WTC11 (cell line): ENCODE data around the gene DMWD. TPM values are rescaled to one million over a fixed set of nuclear protein-coding genes. Genes with fewer than 3 reads are reported as not detected.

ENCODE experiments used
- ATAC-seq: fragments of 200-7000 bp; cut with Tn5 transposase; 2 replicates; pipeline ENCODE4 v1.10.0; 2021; ENCODE audit warnings: mild to moderate bottlenecking, moderate library complexity
- CTCF ChIA-PET: fragments of 300-600 bp; sonication (Branson Sonifier 250); formaldehyde crosslinking; loops from one replicate; lab custom pipeline; 2021; ENCODE audit warnings: antibody characterized with exemption; lab: Charles Lee
- POLR2A ChIA-PET: fragments of 350-600 bp; sonication (Branson Sonifier 250); formaldehyde crosslinking; loops from one replicate; lab custom pipeline; 2021; ENCODE audit warnings: antibody characterized with exemption; lab: Charles Lee
- DNase-seq: peaks from one replicate; pipeline ENCODE4 v3.0.0; 2021; ENCODE audit warnings: low spot score
- H3K27ac Mint-ChIP-seq: 2 replicates; pipeline ENCODE4 v1.8.0; 2021; ENCODE audit warnings: mixed read lengths
- H3K27me3 Mint-ChIP-seq: 2 replicates; pipeline ENCODE4 v1.8.0; 2021; ENCODE audit warnings: low read depth, mild to moderate bottlenecking, moderate library complexity, mixed read lengths
- H3K36me3 Mint-ChIP-seq: 2 replicates; pipeline ENCODE4 v1.8.0; 2021; ENCODE audit warnings: mixed read lengths
- H3K4me1 Mint-ChIP-seq: 2 replicates; pipeline ENCODE4 v1.8.0; 2022; ENCODE audit warnings: mixed read lengths
- H3K4me3 Mint-ChIP-seq: 2 replicates; pipeline ENCODE4 v1.8.0; 2021; ENCODE audit warnings: mild to moderate bottlenecking, moderate library complexity, mixed read lengths
- H3K9me3 Mint-ChIP-seq: 2 replicates; pipeline ENCODE4 v1.8.0; 2021; ENCODE audit warnings: mixed read lengths
- CBFB ChIP-seq: sonication (generic); formaldehyde crosslinking; IDR thresholded peaks from 2 replicates; pipeline ENCODE4 v1.8.1; 2022; ENCODE audit warnings: mild to moderate bottlenecking, low read depth, missing genetic modification reagents
- ERG ChIP-seq: fragments of 250-450 bp; sonication (Bioruptor Pico); IDR thresholded peaks from 2 replicates; pipeline ENCODE4 v1.8.0; 2021; ENCODE audit warnings: mild to moderate bottlenecking
- ESRRA ChIP-seq: sonication (generic); formaldehyde crosslinking; IDR thresholded peaks from 2 replicates; pipeline ENCODE4 v1.8.1; 2022; ENCODE audit warnings: mild to moderate bottlenecking, missing genetic modification reagents, borderline replicate concordance
- FOXK1 ChIP-seq: sonication (generic); formaldehyde crosslinking; IDR thresholded peaks from 2 replicates; pipeline ENCODE4 v1.8.0; 2022; ENCODE audit warnings: mild to moderate bottlenecking, moderate library complexity, missing genetic modification reagents
- FOXP1 ChIP-seq: sonication (generic); formaldehyde crosslinking; IDR thresholded peaks from 2 replicates; pipeline ENCODE4 v1.8.0; 2022; ENCODE audit warnings: missing genetic modification reagents, mild to moderate bottlenecking, moderate library complexity, borderline replicate concordance
- GABPB1 ChIP-seq: sonication (generic); formaldehyde crosslinking; IDR thresholded peaks from 2 replicates; pipeline ENCODE4 v1.8.1; 2023; ENCODE audit warnings: mild to moderate bottlenecking, missing genetic modification reagents
- MAX ChIP-seq: sonication (generic); formaldehyde crosslinking; IDR thresholded peaks from 2 replicates; pipeline ENCODE4 v1.8.0; 2022; ENCODE audit warnings: mild to moderate bottlenecking, missing genetic modification reagents
- NFATC4 ChIP-seq: fragments of 250-450 bp; sonication (Bioruptor Pico); IDR thresholded peaks from 2 replicates; pipeline ENCODE4 v1.9.0; 2021; ENCODE audit warnings: mild to moderate bottlenecking
- NR2C2 ChIP-seq: sonication (generic); formaldehyde crosslinking; IDR thresholded peaks from 2 replicates; pipeline ENCODE4 v1.8.0; 2022; ENCODE audit warnings: mild to moderate bottlenecking, missing genetic modification reagents
- PREB ChIP-seq: sonication (generic); formaldehyde crosslinking; IDR thresholded peaks from 2 replicates; pipeline ENCODE4 v1.8.1; 2022; ENCODE audit warnings: mild to moderate bottlenecking, missing genetic modification reagents, moderate library complexity, borderline replicate concordance
- SP1 ChIP-seq: sonication (generic); formaldehyde crosslinking; conservative IDR thresholded peaks from 2 replicates; pipeline ENCODE4 v1.8.1; 2022; ENCODE audit warnings: missing genetic modification reagents
- TCF7 ChIP-seq: sonication (generic); formaldehyde crosslinking; IDR thresholded peaks from 2 replicates; pipeline ENCODE4 v1.8.0; 2022; ENCODE audit warnings: mild to moderate bottlenecking, low read depth, missing genetic modification reagents, moderate library complexity
- ZBTB21 ChIP-seq: sonication (generic); formaldehyde crosslinking; IDR thresholded peaks from 2 replicates; pipeline ENCODE4 v1.8.1; 2023; ENCODE audit warnings: mild to moderate bottlenecking, missing genetic modification reagents, borderline replicate concordance
- ZNF263 ChIP-seq: sonication (generic); formaldehyde crosslinking; IDR thresholded peaks from 2 replicates; pipeline ENCODE4 v1.8.1; 2022; ENCODE audit warnings: low read depth, mild to moderate bottlenecking, moderate library complexity, missing genetic modification reagents
- ZNF396 ChIP-seq: fragments of 250-450 bp; sonication (Bioruptor Pico); IDR thresholded peaks from 2 replicates; pipeline ENCODE4 v1.8.0; 2021; ENCODE audit warnings: mild to moderate bottlenecking, moderate library complexity, borderline replicate concordance
- ZNF512 ChIP-seq: sonication (generic); formaldehyde crosslinking; IDR thresholded peaks from 2 replicates; pipeline ENCODE4 v1.8.1; 2022; ENCODE audit warnings: missing genetic modification reagents, borderline replicate concordance
- ZNF671 ChIP-seq: fragments of 250-450 bp; sonication (Bioruptor Pico); IDR thresholded peaks from 2 replicates; pipeline ENCODE4 v1.8.0; 2021; ENCODE audit warnings: mild to moderate bottlenecking
- total RNA-seq: library from RNA; stranded (reverse); gene quantifications from 3 replicates; pipeline ENCODE4 v1.2.3, GENCODE V29; 2021
- TF ChIP-seq, protein P1 (sequence below): sonication (generic); formaldehyde crosslinking; IDR thresholded peaks from 2 replicates; pipeline ENCODE4 v1.8.1; 2023; ENCODE audit warnings: mild to moderate bottlenecking, missing genetic modification reagents, moderate library complexity
- TF ChIP-seq, protein P2 (sequence below): sonication (generic); formaldehyde crosslinking; IDR thresholded peaks from 2 replicates; pipeline ENCODE4 v1.8.0; 2022; ENCODE audit warnings: mild to moderate bottlenecking, missing genetic modification reagents
- TF ChIP-seq, protein P3 (sequence below): sonication (generic); formaldehyde crosslinking; IDR thresholded peaks from 2 replicates; pipeline ENCODE4 v1.8.0; 2023; ENCODE audit warnings: missing genetic modification reagents
- TF ChIP-seq, protein P4 (sequence below): sonication (generic); formaldehyde crosslinking; IDR thresholded peaks from 2 replicates; pipeline ENCODE4 v1.8.0; 2022; ENCODE audit warnings: missing genetic modification reagents
- TF ChIP-seq, protein P5 (sequence below): fragments of 250-450 bp; sonication (Bioruptor Pico); IDR thresholded peaks from 2 replicates; pipeline ENCODE4 v1.9.0; 2021; ENCODE audit warnings: moderate library complexity, mild to moderate bottlenecking, inconsistent platforms, borderline replicate concordance

DMWD gene
- total RNA-seq, 1 experiment from 2014 or later: 60.7 TPM

DNA sequence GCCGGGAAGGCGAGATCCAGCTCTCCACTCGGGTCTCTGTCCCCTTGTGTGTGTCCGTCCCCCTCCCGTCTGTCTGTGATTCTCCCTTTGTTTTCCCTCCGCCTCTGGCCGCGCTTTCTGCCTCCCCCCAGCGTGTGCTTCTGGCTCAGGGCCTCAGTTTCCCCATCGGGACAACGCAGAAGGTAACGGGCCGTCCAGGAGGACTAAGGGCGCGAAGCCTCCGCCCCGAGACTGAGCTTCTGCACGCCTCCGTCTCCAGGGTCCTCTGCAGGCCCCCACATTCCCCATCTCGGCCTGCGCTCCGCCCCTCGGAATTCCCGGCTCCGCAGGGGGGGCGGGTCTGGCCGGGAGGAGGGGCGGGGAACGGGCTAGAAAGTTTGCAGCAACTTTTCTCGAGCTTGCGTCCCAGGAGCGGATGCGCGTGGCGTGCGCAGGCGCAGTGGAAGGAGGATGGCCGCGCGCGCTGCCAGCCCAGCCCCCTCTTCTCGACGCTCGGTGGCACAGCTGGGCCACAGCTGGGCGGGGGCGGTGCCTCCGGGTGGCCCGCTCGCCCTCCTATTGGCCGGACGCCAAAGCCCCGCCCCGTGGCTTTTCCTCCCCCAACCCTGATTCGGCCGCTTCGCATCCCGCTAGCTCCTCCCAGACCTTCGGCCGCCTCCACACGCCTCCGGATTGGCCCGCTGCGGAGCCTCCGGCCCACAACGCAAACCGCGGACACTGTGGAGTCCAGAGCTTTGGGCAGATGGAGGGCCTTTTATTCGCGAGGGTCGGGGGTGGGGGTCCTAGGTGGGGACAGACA lies 23.5 kb downstream of the DMWD start, which contains the start of gene SIX5:
TSS of gene SIX5 (minus strand) at position 269 of the 799 bp plus-strand sequence. CDS start 408 bp downstream, outside the sequence.
- DNase-seq: peak; percentile 99
- peak within 1 kb of the TSS; percentile 97 for H3K4me3 Mint-ChIP-seq
- H3K27ac Mint-ChIP-seq: peak within 1 kb of the TSS; percentile 100
- H3K4me1 Mint-ChIP-seq: peaks cover 23% of the 10 kb centered on the region
- H3K27me3 Mint-ChIP-seq: peaks cover 2% of the 10 kb centered on the region; the same call in 1 of the 2 replicates
- peak; percentile 62 for ATAC-seq
- ChIA-PET POLR2A (interaction anchor here (0.5 to 4.8 kb wide), 34 partner anchors 8 to 945 kb away, joined by 3 to 115 read pairs (median 4); partner anchors contain the start of genes BLOC1S3, DMPK, DMWD and FBXO46), CTCF (interaction anchor here (0.5 to 5.6 kb wide), 45 partner anchors 9 to 999 kb away, joined by 3 to 175 read pairs (median 6); partner anchors contain the start of genes DMPK, DMWD, FBXO46 and FOXA3)
- H3K36me3 Mint-ChIP-seq: no peaks in the 10 kb centered on the region
- no peaks in the 10 kb centered on the region for H3K9me3 Mint-ChIP-seq
- TF ChIP-seq, protein P1, sequence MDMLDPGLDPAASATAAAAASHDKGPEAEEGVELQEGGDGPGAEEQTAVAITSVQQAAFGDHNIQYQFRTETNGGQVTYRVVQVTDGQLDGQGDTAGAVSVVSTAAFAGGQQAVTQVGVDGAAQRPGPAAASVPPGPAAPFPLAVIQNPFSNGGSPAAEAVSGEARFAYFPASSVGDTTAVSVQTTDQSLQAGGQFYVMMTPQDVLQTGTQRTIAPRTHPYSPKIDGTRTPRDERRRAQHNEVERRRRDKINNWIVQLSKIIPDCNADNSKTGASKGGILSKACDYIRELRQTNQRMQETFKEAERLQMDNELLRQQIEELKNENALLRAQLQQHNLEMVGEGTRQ (CRISPR knock-in tag): 0 out of 2 replicates have a peak, but pooled peaks have one; percentile 29
- TF ChIP-seq ZBTB21 (CRISPR knock-in tag): peak; percentile 88
- peak; percentile 91 for TF ChIP-seq SP1
- no peak for TF ChIP-seq PREB (CRISPR knock-in tag)
- TF ChIP-seq, protein P2, sequence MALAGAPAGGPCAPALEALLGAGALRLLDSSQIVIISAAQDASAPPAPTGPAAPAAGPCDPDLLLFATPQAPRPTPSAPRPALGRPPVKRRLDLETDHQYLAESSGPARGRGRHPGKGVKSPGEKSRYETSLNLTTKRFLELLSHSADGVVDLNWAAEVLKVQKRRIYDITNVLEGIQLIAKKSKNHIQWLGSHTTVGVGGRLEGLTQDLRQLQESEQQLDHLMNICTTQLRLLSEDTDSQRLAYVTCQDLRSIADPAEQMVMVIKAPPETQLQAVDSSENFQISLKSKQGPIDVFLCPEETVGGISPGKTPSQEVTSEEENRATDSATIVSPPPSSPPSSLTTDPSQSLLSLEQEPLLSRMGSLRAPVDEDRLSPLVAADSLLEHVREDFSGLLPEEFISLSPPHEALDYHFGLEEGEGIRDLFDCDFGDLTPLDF (CRISPR knock-in tag): no peak
- TF ChIP-seq ZNF671 (CRISPR knock-in tag): 0 out of 2 replicates have a peak, but pooled peaks have one; percentile 51
- TF ChIP-seq ZNF512 (CRISPR knock-in tag): no peak
- TF ChIP-seq MAX: peak; percentile 81; the same call in 1 of the 2 replicates
- TF ChIP-seq ESRRA (CRISPR knock-in tag): no peak
- TF ChIP-seq FOXP1 (CRISPR knock-in tag): peak; percentile 67; the same call in 1 of the 2 replicates
- no peak for TF ChIP-seq ZNF396
- TF ChIP-seq NR2C2 (CRISPR knock-in tag): no peak
- TF ChIP-seq, protein P3, sequence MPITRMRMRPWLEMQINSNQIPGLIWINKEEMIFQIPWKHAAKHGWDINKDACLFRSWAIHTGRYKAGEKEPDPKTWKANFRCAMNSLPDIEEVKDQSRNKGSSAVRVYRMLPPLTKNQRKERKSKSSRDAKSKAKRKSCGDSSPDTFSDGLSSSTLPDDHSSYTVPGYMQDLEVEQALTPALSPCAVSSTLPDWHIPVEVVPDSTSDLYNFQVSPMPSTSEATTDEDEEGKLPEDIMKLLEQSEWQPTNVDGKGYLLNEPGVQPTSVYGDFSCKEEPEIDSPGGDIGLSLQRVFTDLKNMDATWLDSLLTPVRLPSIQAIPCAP (CRISPR knock-in tag): no peak
- peak; percentile 6; the same call in 1 of the 2 replicates for TF ChIP-seq NFATC4 (CRISPR knock-in tag)
- peak; percentile 66 for TF ChIP-seq FOXK1 (CRISPR knock-in tag)
- TF ChIP-seq, protein P4, sequence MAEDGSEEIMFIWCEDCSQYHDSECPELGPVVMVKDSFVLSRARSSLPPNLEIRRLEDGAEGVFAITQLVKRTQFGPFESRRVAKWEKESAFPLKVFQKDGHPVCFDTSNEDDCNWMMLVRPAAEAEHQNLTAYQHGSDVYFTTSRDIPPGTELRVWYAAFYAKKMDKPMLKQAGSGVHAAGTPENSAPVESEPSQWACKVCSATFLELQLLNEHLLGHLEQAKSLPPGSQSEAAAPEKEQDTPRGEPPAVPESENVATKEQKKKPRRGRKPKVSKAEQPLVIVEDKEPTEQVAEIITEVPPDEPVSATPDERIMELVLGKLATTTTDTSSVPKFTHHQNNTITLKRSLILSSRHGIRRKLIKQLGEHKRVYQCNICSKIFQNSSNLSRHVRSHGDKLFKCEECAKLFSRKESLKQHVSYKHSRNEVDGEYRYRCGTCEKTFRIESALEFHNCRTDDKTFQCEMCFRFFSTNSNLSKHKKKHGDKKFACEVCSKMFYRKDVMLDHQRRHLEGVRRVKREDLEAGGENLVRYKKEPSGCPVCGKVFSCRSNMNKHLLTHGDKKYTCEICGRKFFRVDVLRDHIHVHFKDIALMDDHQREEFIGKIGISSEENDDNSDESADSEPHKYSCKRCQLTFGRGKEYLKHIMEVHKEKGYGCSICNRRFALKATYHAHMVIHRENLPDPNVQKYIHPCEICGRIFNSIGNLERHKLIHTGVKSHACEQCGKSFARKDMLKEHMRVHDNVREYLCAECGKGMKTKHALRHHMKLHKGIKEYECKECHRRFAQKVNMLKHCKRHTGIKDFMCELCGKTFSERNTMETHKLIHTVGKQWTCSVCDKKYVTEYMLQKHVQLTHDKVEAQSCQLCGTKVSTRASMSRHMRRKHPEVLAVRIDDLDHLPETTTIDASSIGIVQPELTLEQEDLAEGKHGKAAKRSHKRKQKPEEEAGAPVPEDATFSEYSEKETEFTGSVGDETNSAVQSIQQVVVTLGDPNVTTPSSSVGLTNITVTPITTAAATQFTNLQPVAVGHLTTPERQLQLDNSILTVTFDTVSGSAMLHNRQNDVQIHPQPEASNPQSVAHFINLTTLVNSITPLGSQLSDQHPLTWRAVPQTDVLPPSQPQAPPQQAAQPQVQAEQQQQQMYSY (CRISPR knock-in tag): peak; percentile 42; the same call in 1 of the 2 replicates
- TF ChIP-seq TCF7 (CRISPR knock-in tag): no peak
- TF ChIP-seq, protein P5, sequence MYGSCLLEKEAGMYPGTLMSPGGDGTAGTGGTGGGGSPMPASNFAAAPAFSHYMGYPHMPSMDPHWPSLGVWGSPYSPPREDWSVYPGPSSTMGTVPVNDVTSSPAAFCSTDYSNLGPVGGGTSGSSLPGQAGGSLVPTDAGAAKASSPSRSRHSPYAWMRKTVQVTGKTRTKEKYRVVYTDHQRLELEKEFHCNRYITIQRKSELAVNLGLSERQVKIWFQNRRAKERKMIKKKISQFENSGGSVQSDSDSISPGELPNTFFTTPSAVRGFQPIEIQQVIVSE (CRISPR knock-in tag): 0 out of 2 replicates have a peak, but pooled peaks have one; percentile 5
- TF ChIP-seq ERG: no peak
- 0 out of 2 replicates have a peak, but pooled peaks have one; percentile 41 for TF ChIP-seq CBFB (CRISPR knock-in tag)
- TF ChIP-seq ZNF263 (CRISPR knock-in tag): no peak
- TF ChIP-seq GABPB1 (CRISPR knock-in tag): peak; percentile 87
